ENCODE measurements around the gene SH2B3.

SH2B3 gene

GRCh38 chr12:111409780-111410430 lies 4.2 kb downstream of the SH2B3 start:
- TF ChIP-seq, protein P1, sequence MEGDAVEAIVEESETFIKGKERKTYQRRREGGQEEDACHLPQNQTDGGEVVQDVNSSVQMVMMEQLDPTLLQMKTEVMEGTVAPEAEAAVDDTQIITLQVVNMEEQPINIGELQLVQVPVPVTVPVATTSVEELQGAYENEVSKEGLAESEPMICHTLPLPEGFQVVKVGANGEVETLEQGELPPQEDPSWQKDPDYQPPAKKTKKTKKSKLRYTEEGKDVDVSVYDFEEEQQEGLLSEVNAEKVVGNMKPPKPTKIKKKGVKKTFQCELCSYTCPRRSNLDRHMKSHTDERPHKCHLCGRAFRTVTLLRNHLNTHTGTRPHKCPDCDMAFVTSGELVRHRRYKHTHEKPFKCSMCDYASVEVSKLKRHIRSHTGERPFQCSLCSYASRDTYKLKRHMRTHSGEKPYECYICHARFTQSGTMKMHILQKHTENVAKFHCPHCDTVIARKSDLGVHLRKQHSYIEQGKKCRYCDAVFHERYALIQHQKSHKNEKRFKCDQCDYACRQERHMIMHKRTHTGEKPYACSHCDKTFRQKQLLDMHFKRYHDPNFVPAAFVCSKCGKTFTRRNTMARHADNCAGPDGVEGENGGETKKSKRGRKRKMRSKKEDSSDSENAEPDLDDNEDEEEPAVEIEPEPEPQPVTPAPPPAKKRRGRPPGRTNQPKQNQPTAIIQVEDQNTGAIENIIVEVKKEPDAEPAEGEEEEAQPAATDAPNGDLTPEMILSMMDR (IDR thresholded peaks at IDR 0.05; ENCODE audit: borderline replicate concordance, control extremely low read depth, extremely low read depth, insufficient read depth, missing control alignments), result no peak
- in situ Hi-C loops (cut with MboI; ENCODE audit: low sequenced_read_pairs, unreplicated experiment), result no loop called here
- DNase-seq (ENCODE audit: low spot score), result peak; percentile 41

DNA sequence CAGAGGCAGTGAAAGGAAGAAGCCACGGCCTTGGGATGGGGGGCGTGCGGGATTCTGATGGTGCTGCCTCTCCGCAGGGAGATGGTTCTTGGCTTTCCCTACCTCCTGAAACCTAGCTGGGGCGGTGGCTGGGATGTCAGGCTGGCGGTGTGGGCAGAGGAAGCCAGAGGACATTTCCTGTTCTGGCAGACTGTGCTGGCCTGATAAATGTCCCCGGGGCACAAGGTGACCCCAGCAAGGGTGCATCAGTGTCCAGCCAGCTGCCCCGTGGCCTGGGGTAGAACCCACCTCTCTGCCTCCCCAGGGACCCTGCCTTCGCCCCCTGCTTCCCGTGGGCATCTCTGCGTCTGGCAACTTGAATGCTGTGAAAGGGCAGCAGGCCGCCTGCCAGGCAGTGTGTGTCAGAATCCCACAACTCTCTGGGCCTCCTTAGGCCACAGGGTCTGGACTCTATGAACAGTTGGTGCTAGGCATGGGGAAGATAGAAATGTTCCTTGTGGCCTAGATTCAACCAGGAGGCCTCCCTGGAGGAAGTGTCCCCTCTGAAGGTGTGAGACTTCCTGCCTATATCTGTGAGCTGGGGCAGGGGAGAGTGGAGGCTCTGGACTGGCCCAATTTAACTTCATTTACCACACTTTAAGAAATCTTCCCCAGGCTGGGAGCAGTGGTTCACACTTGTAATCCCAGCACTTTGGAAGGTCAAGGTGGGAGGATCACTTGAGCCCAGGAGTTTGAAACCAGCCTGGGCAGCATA lies 4.9 kb downstream of the SH2B3 start:
- TF ChIP-seq, protein P1 (IDR thresholded peaks at IDR 0.05; ENCODE audit: borderline replicate concordance, control extremely low read depth, extremely low read depth, insufficient read depth, missing control alignments), result no peak
- in situ Hi-C loops (cut with MboI; ENCODE audit: low sequenced_read_pairs, unreplicated experiment), result no loop called here
- DNase-seq (ENCODE audit: low spot score), result peak; percentile 31

GRCh38 chr12:111411185-111411764 lies 5.6 kb downstream of the SH2B3 start:
- in situ Hi-C loops (cut with MboI; ENCODE audit: low sequenced_read_pairs, unreplicated experiment), result no loop called here
- TF ChIP-seq, protein P1 (IDR thresholded peaks at IDR 0.05; ENCODE audit: borderline replicate concordance, control extremely low read depth, extremely low read depth, insufficient read depth, missing control alignments), result no peak
- DNase-seq (ENCODE audit: low spot score), result no peak

GRCh38 chr12:111412007-111412829 lies 6.5 kb downstream of the SH2B3 start:
- no peak for DNase-seq (ENCODE audit: low spot score)

DNA sequence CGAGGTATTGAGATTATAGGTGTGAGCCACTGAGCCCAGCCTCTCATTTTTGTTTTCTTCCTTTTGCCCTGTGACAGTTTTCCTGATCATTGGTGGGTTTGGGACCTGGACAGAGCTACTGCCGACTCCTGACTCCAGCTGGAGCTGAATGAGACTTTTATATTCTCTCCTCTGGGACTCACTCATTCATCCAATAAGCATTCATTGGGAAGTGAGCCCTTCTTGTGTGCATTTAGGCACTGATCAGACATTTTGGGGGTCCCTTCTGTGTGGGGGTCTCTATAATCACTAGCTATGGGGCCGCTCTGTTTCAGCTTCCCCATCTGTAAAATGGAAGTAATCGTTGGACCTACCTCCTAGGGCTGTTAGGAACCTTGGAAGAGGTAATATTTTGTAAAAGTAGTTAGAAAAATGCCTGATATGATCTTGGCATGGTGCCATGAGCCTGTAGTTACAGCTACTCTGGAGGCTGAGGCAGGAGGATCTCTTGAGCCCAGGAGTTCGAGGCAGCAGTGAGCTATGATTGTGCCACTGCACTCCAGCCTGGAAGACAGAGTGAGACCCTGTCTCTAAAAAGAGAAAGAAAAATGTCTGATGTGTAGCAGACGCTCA lies 7.2 kb downstream of the SH2B3 start:
- TF ChIP-seq, protein P1 (IDR thresholded peaks at IDR 0.05; ENCODE audit: borderline replicate concordance, control extremely low read depth, extremely low read depth, insufficient read depth, missing control alignments), result no peak
- no peak for DNase-seq (ENCODE audit: low spot score)
- in situ Hi-C loops (cut with MboI; ENCODE audit: low sequenced_read_pairs, unreplicated experiment), result no loop called here

More at GRCh38 chr12:111412007-111412829, 6.5 kb downstream of the SH2B3 start:
- TF ChIP-seq, protein P1 (IDR thresholded peaks at IDR 0.05; ENCODE audit: borderline replicate concordance, control extremely low read depth, extremely low read depth, insufficient read depth, missing control alignments), result no peak
- in situ Hi-C loops (cut with MboI; ENCODE audit: low sequenced_read_pairs, unreplicated experiment), result no loop called here
